Adrenal gland (tissue), 5 donors: Measurements from ENCODE around the gene INMT.

ENCODE experiments used
- POLR2A ChIP-seq, 2 donors: fragments of 450-650 bp; IDR thresholded peaks; one replicate each; pipeline ENCODE4 v1.6.1; 2017; ENCODE audit warnings: antibody characterized with exemption in 2 of 2, mild to moderate bottlenecking in 2 of 2, moderate library complexity in 1 of 2
- TF ChIP-seq, protein P1 (sequence below), 6 experiments: fragments of 450-650 bp in 4 of 6; fragments of 200-600 bp in 2 of 6; sonication (generic) in 1 of 6; IDR thresholded peaks; 1 replicate in 5 of 6; 2 replicates in 1 of 6; pipeline versions ENCODE4 v1.5.1 to v1.8.0; 2016 to 2021; ENCODE audit warnings: antibody characterized with exemption in 6 of 6, mild to moderate bottlenecking in 2 of 6, moderate library complexity in 1 of 6
- donor health status: DM: no; HTN: no; CAD: no.

- TF ChIP-seq, protein P1, sequence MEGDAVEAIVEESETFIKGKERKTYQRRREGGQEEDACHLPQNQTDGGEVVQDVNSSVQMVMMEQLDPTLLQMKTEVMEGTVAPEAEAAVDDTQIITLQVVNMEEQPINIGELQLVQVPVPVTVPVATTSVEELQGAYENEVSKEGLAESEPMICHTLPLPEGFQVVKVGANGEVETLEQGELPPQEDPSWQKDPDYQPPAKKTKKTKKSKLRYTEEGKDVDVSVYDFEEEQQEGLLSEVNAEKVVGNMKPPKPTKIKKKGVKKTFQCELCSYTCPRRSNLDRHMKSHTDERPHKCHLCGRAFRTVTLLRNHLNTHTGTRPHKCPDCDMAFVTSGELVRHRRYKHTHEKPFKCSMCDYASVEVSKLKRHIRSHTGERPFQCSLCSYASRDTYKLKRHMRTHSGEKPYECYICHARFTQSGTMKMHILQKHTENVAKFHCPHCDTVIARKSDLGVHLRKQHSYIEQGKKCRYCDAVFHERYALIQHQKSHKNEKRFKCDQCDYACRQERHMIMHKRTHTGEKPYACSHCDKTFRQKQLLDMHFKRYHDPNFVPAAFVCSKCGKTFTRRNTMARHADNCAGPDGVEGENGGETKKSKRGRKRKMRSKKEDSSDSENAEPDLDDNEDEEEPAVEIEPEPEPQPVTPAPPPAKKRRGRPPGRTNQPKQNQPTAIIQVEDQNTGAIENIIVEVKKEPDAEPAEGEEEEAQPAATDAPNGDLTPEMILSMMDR (IDR thresholded peaks at IDR 0.05): no peak
- TF ChIP-seq POLR2A (IDR thresholded peaks at IDR 0.05): no peak
Observed at GRCh38 chr7:30779574-30779973, 27.6 kb downstream of the INMT start.
